Kidney glomerular epithelial cell (primary cell): ENCODE data around the gene ADAMTS6.
A peak's percentile ranks its signal among the peaks of the same experiment; 100 is the strongest.
"Not testable (repeated sequence)": the region's sequence is repeated elsewhere in the genome, so short reads cannot be mapped to it uniquely, and the experiment has no call there.

Source experiments
- DNase-seq: peaks from one replicate; lab custom pipeline; 2025; lab: John Stamatoyannopoulos, UW

ADAMTS6 gene

DNA sequence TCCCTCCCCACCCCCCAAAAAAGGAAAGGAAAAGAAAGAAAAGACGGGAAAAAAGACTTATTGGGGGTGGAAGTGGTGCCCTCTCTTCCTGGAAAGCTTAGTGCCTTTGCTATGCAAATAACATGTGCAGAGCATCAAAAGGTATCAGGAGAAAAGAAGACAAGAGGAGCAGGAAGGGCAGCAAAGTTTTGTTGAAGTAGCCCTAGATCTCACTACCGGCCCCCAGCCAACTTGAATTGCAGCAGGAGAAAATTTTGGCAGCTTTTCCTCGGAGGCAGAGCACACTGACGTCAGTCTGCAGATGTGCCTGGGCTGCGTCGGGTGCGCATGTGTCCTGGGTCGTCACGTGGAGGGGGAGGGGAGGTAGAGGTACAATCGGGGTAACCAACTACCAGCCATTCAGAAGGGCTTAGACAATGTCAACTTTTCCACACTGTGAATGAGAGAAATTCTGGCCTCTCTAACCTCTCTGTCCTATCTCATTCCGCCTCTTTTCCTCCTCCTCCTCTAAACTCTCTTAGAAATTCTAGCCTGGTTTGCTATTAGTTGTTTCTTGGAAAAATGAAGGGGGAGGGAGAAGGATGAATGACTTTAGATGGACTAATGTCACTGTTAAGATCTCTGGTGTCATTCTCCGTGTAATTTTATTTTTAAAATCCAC is at the start of gene ADAMTS6:
Gene ADAMTS6 (minus strand): TSS at position 286 of the 661 bp plus-strand sequence. CDS start 8,247 bp downstream, outside the sequence.
- DNase-seq: peak; percentile 33

- no peak for DNase-seq
These were observed 49.2 kb upstream of the ADAMTS6 start for GRCh38 chr5:65530904-65531303.

- no peak for DNase-seq
These were observed 44.0 kb upstream of the ADAMTS6 start for GRCh38 chr5:65525726-65526125.

DNA sequence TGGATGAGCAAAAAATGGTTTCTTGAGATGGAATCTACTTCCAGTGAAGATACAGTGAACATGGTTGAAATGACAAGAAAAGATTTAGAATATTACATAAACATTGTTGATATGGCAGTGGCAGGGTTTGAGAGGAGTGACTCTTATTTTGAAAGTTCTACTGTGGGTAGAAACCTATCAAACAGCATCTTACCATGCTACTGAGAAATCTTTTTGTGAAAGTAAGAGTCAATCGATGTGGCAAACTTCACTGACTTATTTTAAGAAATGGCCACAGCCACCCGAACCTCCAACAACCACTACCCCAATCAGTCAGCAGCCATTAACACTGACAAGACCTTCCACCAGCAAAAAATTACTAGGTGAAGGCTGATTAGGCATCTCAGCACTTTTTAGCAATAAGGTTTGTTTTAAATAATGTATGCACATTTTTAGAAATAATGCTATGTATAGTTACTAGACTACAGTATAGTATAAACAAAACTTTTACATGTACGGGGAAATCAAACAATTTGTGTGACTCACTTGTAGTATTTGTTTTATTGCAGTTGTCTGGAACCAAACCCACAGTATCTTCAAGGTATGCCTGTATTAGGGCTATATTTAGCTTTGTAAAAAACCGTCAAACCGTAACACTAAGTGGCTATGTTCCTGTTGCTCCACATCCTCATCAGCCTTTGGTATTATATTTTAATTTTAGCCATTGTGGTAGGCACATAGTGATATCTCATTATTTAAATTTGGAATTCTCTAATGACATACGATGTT is 30.6 kb upstream of the ADAMTS6 start:
- DNase-seq: peak; percentile 7

GRCh38 chr5:65508978-65509377 is 27.3 kb upstream of the ADAMTS6 start:
- DNase-seq: no peak

DNA sequence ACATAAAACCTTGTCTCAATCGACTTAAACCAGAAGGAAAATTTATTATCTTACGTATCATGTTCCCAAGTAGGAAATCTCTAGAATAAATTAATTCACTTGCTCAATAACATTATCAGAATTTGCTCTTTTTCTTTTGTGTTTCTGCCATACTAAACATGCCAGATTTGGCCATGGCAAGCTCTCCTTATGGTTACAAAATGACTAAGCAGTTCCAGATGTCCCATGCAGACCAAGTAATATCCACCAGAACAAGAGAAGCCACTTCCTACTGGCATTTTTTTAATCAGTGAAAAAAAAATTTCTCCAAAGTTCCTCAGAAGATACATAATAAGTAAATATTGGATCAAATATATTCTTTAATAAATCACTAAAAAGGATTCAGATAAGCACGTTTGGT is 25.2 kb upstream of the ADAMTS6 start:
- DNase-seq: no peak

DNA sequence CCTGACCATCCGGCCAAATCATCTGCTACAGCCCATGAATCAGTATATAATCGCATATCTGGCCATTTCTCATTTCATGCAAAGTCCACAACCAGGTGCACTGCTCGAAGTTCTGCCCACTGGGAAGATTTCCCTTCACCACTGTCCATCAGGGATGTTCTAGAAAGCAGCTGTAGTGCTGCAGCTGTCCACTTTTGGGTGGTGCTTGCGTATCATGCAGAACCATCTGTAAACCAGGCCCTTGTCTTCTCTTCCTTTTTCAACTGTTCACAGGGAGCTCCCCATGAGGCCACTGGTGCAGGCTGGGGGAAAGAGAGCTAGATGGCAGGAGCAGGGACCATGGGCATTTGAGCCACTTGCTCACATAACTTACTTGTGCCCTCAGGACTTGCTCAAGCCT is 7.4 kb upstream of the ADAMTS6 start:
- no peak for DNase-seq

DNA sequence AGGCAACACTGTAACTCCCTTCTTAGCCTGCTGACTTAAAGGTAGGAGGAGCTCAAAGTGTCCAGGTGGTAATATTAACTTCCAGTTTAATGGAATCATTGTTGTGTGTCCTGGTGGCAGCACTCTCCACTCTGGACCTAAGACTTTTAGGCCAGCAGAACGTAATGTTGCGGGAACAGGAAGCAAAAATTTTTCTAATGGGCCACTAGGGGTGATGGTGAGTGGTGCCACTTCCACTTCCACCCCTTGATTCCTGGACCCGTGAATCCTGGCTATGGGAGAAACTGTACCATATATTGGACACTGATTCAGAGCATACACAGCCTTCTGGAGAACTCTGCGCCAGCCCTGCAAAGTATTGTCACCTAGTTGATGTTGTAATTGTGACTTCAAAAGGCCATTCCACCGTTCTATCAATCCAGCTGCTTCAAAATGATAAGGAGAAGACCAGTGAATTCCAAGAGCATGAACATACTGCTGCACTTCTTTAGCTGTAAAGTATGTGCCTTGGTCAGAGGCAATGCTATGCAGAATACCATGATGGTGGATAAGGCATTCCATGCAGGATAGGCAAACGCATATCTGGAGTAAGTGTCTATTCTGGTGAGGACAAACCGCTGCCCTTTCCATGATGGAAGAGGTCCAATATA is 6.4 kb upstream of the ADAMTS6 start:
- not testable (repeated sequence) for DNase-seq

- not testable (repeated sequence) for DNase-seq
These were observed 5.1 kb upstream of the ADAMTS6 start for GRCh38 chr5:65486803-65487202.

- no peak for DNase-seq
These were observed 3.7 kb upstream of the ADAMTS6 start for GRCh38 chr5:65485405-65485804.

- DNase-seq: peak; percentile 92
These were observed 2.0 kb upstream of the ADAMTS6 start for GRCh38 chr5:65483546-65484346.

DNA sequence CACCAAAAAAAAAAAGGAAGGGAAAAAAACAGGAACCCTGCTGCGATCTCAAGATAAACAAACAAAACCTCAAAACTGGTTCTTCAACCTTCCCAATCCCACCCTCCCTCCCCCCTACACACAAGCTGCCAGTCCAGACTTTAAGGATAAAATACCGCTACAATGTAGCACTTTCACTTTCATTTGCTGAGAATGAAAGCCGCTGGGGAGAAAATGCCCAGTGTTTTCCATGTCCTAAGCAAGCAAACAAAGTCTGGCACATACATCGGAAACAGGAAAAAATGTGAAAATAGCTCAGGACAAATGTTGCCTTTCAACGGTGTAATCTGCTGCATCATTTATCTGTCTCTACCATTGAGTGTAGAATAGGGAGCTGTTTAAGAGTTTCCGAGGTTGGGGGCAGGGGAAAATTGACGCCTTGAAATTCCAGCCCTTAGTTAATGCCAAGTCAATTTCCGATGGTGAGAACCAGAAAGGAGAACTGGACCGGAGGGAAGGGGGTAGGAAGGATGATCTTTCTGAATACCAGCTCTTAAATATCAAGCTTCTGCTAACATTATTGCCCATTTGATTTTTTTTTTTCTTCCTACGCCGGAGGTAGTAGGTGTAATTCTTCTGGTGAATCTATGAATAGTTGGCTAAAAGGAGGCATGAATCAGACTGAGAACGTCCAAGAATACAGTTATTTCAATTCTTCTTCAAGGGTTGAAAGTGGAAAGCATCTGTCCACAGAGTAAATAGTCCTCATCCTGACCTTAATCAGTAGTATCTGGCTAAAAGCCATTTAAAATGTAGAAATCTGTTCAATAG is 1.2 kb upstream of the ADAMTS6 start:
- DNase-seq: peak; percentile 41

- no peak for DNase-seq
These were observed 596 bp upstream of the ADAMTS6 start for GRCh38 chr5:65482296-65482735.

DNA sequence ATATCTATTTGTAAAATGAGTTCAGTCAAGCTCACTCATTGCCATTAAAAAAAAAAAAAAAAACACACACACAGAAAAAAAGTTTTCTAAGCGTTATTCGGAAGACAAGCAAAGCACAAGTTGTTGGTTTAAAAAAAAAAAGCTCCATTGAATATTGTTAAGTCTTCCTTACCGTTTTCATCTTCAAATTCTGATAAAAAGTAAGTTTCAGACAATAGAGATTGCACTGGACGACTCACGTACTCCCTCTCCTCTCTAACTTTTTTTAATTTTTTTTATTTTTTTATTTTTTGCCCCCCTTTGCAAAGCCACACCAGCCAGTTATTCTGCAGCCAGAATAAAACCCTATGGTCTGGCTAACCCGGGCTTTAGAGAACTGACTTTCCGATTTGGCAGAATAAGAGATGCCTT is 544 bp downstream of the ADAMTS6 start:
- DNase-seq: no peak

- DNase-seq: peak; percentile 39
These were observed 1.3 kb downstream of the ADAMTS6 start for GRCh38 chr5:65480306-65480865.

GRCh38 chr5:65479527-65479926 is 2.2 kb downstream of the ADAMTS6 start:
- no peak for DNase-seq

- DNase-seq: no peak
These were observed 3.4 kb downstream of the ADAMTS6 start for GRCh38 chr5:65478336-65478735.

DNA sequence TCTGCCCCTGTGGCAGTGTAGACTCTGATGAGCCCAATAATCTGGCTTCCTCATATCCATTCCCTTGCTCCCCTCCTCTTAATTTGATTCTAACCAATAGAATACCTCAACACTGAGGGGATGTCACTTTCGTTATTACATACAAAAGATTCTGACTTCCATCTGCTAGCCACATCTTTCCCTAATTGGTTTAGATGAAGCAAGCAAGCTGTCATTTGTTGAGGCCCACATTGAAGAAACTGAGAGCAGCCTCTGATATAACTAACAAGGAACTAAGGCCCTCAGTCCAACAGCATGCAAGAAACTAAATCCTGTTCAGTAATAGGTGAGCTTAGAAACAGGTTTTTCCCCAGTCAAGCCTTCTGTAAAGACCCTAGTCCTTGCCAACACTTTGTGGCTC is 5.8 kb downstream of the ADAMTS6 start:
- no peak for DNase-seq

- DNase-seq: no peak
These were observed 6.4 kb downstream of the ADAMTS6 start for GRCh38 chr5:65475336-65475735.

- DNase-seq: no peak
These were observed 7.5 kb downstream of the ADAMTS6 start for GRCh38 chr5:65474130-65474711.

GRCh38 chr5:65468633-65469032 is 13.1 kb downstream of the ADAMTS6 start:
- no peak for DNase-seq
